H1 (cell line): ENCODE results near the gene SIPA1L3.

Source experiments
- ASH2L ChIP-seq: fragments of 200-600, 300-600 bp; sonication (generic); IDR thresholded peaks from one replicate; pipeline ENCODE4 v1.7.1; 2017; ENCODE audit warnings: low read length
- BACH1 ChIP-seq: IDR thresholded peaks from 2 replicates; pipeline ENCODE4 v1.6.1; 2012; ENCODE audit warnings: low read length, improper control_type of control experiment
- CEBPB ChIP-seq: IDR thresholded peaks from 2 replicates; pipeline ENCODE4 v1.6.1; 2012; ENCODE audit warnings: low read depth, low read length
- JUND ChIP-seq: IDR thresholded peaks from 2 replicates; pipeline ENCODE4 v1.6.1; 2011; ENCODE audit warnings: mild to moderate bottlenecking, improper control_type of control experiment, low read length
- KDM1A ChIP-seq: fragments of 200-600, 300-600 bp; sonication (generic); IDR thresholded peaks from 2 replicates; pipeline ENCODE4 v1.7.1; 2016; ENCODE audit warnings: mild to moderate bottlenecking, low read length, borderline replicate concordance
- SIRT6 ChIP-seq: IDR thresholded peaks from one replicate; pipeline ENCODE4 v1.7.1; 2012; ENCODE audit warnings: low read length, inconsistent platforms
- TAF1 ChIP-seq: IDR thresholded peaks from 2 replicates; pipeline ENCODE4 v1.6.1; 2011; ENCODE audit warnings: mild to moderate bottlenecking, low read depth, low read length
- TF ChIP-seq, protein P1 (sequence below), 3 experiments: IDR thresholded peaks; 1 replicate in 2 of 3; 2 replicates in 1 of 3; pipeline versions ENCODE4 v1.5.1 to v1.6.1; 2011; ENCODE audit warnings: low read length in 3 of 3, mild to moderate bottlenecking in 3 of 3, inconsistent platforms in 2 of 3, low read depth in 1 of 3, moderate library complexity in 1 of 3; ENCODE audit not compliant: insufficient read depth in 1 of 3; ENCODE audit errors: control extremely low read depth in 1 of 3
- TF ChIP-seq, protein P2 (sequence below): IDR thresholded peaks from 2 replicates; pipeline ENCODE4 v1.6.1; 2012; ENCODE audit warnings: inconsistent platforms

DNA sequence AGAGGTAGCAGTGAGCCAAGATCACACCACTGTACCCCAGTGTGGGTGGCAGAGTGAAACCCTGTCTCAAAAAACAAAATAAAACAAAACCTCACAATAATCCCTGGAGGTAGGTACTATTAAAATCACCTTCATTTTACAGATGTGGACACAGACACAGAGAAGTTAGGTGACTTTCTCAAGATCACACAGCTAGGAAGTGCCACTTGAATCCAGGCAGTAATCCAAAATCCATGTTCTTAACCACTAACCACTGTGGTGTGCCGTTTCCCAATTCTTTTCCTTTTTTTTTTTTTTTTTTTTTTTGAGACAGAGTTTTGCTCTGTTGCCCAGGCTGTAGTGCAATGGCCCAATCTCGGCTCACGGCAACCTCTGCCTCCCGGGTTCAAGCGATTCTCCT, 340.1 kb downstream of the SIPA1L3 start:
- no peak for TF ChIP-seq KDM1A
- TF ChIP-seq, protein P1, sequence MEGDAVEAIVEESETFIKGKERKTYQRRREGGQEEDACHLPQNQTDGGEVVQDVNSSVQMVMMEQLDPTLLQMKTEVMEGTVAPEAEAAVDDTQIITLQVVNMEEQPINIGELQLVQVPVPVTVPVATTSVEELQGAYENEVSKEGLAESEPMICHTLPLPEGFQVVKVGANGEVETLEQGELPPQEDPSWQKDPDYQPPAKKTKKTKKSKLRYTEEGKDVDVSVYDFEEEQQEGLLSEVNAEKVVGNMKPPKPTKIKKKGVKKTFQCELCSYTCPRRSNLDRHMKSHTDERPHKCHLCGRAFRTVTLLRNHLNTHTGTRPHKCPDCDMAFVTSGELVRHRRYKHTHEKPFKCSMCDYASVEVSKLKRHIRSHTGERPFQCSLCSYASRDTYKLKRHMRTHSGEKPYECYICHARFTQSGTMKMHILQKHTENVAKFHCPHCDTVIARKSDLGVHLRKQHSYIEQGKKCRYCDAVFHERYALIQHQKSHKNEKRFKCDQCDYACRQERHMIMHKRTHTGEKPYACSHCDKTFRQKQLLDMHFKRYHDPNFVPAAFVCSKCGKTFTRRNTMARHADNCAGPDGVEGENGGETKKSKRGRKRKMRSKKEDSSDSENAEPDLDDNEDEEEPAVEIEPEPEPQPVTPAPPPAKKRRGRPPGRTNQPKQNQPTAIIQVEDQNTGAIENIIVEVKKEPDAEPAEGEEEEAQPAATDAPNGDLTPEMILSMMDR (IDR thresholded peaks at IDR 0.05; ENCODE audit: control extremely low read depth in 1 of 3, insufficient read depth in 1 of 3, low read depth in 1 of 3, low read length in 3 of 3), result no peak
- no peak for TF ChIP-seq CEBPB
- no peak for TF ChIP-seq JUND
- no peak for TF ChIP-seq BACH1
- TF ChIP-seq TAF1, result no peak
- TF ChIP-seq SIRT6, result no peak
- TF ChIP-seq, protein P2, sequence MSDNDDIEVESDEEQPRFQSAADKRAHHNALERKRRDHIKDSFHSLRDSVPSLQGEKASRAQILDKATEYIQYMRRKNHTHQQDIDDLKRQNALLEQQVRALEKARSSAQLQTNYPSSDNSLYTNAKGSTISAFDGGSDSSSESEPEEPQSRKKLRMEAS, result no peak
- no peak for TF ChIP-seq ASH2L
